Inflammatory macrophage treated with lipopolysaccharide for 1 hour (primary cell): ENCODE data around the gene RAD51B.
"Not testable (repeated sequence)": the region's sequence is repeated elsewhere in the genome, so short reads cannot be mapped to it uniquely, and the experiment has no call there.

ENCODE experiments used
- DNase-seq, 2 donors: peaks; one replicate each; pipeline ENCODE4 v3.0.0-alpha.2; 2020 to 2022

Gene RAD51B

DNA sequence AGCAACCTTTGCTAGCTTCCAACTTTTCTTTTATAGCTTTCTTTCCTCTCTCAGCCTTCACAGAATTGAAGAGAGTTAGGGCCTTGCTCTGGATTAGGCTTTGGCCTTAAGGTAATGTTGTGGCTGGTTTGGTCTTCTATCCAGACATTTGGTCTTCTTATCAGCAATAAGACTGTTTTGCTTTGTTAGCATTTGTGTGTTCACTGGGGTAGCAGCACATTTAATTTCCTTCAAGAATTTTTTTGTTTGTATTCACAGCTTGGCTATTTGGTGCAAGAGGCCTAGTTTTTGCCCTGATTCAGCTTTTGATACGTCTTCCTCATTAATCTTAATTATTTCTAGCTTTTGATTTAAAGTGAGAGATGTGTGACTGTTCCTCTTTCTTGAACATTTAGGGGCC, 130.8 kb downstream of the RAD51B start:
- no peak for DNase-seq

DNA sequence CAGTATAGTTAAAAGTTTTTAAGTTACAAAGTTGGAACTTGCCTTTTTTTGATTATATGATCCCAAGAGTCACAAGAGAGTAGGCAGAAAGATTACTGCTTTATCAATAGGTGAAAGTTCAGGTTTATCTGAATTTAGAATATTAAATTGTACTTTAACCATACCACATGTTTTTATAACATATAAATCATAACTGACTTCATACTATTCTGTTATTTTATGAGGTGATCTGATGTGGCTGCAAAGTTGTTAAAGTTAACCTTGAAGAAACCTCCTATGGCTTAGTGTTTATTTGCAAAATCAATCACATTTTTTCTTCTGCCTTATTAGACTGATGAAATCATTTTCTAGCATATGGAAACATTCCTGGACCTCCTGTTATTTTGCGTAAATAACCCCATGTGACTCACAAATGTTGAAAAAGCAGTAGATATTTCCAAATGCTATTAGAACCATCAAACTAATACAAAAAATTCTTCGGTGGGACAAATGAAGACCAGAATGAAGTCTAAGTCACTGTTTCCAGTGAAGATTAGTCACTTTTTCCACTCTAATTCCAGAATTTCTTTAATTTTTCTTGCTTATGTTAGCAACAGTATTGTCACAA, 132.1 kb downstream of the RAD51B start:
- DNase-seq: no peak

GRCh38 chr14:67952381-67952780, 132.8 kb downstream of the RAD51B start:
- no peak for DNase-seq

GRCh38 chr14:67952786-67953185, 133.2 kb downstream of the RAD51B start:
- no peak for DNase-seq

- no peak for DNase-seq
Measured at GRCh38 chr14:67955261-67955660, 135.7 kb downstream of the RAD51B start.

GRCh38 chr14:67957946-67958345, 138.4 kb downstream of the RAD51B start:
- no peak for DNase-seq

- no peak for DNase-seq
Measured at GRCh38 chr14:67961676-67962075, 142.1 kb downstream of the RAD51B start.

- DNase-seq: peak; percentile 63 to 76
Measured at GRCh38 chr14:67962215-67962644, 142.7 kb downstream of the RAD51B start.

GRCh38 chr14:67963545-67963944, 144.0 kb downstream of the RAD51B start:
- no peak for DNase-seq

GRCh38 chr14:67963960-67964812, 144.6 kb downstream of the RAD51B start:
- peak; percentile 34 to 48 for DNase-seq

GRCh38 chr14:67965696-67966095, 146.1 kb downstream of the RAD51B start:
- DNase-seq: no peak

DNA sequence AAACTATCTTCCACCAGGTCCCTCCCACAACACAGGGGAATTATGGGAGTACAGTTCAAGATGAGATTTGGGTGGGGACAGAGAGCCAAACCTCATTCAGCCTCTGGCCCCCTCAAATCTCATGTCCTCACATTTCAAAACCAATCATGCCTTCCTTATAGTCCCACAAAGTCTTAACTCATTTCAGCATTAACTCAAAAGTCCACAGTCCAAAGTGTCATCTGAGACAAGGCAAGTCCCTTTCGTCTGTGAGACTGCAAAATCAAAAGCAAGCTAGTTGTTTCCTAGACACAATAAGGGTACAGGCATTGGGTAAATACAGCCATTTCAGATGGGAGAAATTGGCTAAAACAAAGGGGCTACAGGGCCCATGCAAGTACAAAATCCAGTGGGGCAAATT, 147.6 kb downstream of the RAD51B start:
- DNase-seq: no peak

DNA sequence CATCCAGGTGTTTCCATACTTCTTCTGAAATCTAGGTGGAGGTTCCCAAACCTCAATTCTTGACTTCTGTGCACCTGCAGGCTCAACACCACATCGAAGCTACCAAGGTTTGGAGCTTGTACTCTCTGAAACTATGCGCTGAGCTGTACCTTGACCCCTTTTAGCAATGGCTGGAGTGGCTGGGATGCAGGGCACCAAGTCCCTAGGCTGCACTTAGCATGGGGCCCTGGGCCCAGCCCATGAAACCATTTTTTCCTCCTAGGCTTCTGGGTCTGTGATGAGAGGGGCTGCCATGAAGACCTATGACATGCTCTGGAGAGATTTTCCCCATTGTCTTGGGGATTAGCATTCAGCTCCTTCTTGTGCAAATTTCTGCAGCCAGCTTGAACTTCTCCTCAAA, 148.4 kb downstream of the RAD51B start:
- not testable (repeated sequence) for DNase-seq

GRCh38 chr14:67970923-67971322, 151.3 kb downstream of the RAD51B start:
- no peak for DNase-seq

- DNase-seq: no peak
Measured at GRCh38 chr14:67971627-67972625, 152.3 kb downstream of the RAD51B start.

- DNase-seq: no peak
Measured at GRCh38 chr14:67973436-67973835, 153.9 kb downstream of the RAD51B start.

GRCh38 chr14:67975470-67975869, 155.9 kb downstream of the RAD51B start:
- no peak for DNase-seq

- DNase-seq: no peak
Measured at GRCh38 chr14:67977434-67978034, 158.0 kb downstream of the RAD51B start.

DNA sequence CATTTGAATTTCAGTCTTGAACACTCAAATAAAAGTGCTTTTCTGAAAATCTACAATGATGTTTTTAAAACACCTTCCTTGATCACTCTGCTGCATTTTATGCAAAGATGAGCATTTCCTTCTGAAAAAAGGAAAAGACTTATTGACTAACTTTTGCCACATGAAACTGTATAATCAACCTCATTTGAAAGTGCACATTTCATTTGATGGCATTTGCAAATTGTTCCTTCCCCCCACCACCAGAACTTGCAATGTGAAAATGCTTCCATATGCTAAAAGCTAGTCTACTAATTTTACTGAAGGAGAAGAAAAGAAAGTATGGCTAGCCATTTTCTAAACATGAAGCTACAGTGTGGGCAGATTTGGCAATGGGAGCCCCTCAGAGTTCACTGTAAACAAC, 159.2 kb downstream of the RAD51B start:
- no peak for DNase-seq

DNA sequence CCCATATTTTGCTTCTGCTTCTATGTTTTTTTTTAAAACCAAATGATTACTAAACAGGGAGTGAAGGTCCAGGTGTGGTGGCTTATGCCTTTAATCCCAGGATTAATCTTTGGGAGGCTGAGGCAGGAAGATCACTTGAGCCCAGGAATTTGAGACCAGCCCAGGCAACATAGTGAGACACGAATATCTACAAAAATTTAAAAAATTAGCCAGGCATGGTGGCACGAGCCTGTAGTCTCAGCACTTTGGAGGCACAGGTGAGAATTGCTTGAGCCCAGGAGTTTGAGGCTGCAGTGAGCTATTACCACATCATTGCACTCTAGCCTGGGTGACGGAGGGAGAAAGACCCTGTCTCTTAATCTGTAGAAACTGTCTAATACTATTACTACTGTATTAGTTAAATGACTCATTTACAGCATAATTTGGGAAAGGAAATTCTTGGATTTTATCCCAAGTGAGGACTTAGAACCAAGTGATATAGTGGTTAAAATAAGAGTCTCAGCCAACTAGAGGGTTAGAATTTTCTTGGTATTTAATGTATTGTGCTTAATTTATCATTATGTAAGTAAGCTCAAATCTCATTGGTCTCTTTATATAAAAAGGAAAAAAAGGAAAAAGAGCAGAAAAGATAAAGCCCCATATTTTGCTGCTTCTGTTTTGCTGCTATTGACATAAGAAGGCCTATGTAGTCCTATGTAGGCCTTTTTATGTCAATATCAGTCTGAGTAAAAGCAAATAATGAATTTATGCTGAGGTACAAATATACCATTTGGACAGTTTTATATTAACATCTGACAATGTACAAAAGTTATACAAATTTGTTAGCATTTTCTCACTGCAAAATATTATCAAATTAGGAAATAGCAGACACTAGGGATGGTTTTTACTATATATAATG, 163.4 kb downstream of the RAD51B start:
- no peak for DNase-seq

- DNase-seq: no peak
Measured at GRCh38 chr14:67984274-67984673, 164.7 kb downstream of the RAD51B start.
